ENCODE data around the gene ANKS3.

ANKS3 gene

DNA sequence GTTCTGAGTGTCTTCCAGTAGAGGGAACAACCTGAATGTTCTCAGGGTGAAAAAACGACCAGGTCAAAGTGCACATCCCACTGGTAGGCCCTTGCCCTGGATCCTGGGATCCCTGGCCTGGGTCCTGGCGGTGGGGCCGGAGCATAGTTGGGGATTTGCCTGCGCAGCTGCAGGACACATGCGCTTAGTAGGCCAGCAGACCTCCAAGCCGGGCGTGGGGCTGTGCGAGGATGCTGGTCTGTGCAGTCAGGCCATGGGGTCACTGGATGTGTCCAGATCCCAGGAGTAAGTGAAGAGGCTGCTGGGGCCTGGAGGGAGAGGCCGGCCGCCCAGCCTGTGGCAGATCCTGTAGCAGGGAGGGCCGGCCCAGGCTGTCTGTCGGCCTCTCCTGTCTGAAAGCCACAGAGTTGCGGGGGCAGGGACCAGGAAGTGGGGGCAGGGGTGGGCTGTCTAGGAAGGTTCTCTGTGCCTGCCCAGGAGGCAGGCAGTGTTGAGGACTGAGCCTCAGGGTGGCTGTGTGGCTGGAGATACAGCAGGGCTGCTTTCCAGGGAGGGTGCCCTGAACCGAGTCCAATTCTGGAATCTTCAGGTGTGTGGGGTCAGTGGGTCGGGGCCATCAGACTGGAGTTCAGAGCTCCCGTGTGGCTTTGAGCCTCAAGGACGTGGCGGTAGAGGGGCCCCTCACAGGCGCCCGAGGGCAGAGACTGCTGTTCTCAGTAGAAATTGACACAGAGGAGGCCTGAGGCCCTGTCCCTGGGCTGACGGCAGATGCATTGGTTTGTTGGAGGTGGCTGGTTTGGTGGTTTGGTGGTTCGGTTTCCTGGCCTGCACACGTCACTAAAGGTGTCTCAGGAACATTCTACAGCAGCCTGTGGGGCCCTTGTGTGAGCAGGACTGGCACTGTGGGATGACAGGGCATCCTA lies 57.9 kb downstream of the ANKS3 start:
- TF ChIP-seq ZNF274 (IDR thresholded peaks at IDR 0.05; ENCODE audit: low read depth, low read length), result no peak
- H3K4me3 ChIP-seq (ENCODE audit: low read length), result no peak overlapping the region

DNA sequence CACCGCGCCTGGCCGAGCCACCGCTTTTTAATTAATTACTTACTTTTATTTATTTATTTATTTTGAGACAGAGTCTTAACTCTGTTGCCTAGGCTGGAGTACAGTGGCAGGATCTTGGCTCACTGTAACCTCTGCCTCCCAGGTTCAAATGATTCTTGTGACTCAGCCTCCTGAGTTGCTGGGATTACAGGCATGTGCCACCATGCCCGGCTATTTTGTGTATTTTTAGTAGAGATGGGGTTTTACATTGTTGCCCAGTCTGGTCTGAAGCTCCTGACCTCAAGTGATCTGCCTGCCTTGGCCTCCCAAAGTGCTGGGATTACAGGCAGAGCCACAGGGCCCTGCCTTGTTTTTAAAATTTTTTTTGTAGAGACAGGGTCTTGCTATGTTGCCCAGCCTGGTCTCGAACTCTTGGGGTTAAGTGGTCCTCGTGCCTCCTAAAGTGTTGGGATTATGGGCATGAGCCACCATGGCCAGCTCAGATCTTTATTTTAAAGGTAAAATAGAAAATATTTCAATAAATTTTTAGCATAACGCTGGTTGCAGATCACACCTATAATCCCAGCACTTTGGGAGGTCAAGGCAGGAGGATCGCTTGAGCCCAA lies 59.0 kb downstream of the ANKS3 start:
- H3K4me3 ChIP-seq (ENCODE audit: low read length), result no peak overlapping the region
- no peak for TF ChIP-seq ZNF274 (IDR thresholded peaks at IDR 0.05; ENCODE audit: low read depth, low read length)

DNA sequence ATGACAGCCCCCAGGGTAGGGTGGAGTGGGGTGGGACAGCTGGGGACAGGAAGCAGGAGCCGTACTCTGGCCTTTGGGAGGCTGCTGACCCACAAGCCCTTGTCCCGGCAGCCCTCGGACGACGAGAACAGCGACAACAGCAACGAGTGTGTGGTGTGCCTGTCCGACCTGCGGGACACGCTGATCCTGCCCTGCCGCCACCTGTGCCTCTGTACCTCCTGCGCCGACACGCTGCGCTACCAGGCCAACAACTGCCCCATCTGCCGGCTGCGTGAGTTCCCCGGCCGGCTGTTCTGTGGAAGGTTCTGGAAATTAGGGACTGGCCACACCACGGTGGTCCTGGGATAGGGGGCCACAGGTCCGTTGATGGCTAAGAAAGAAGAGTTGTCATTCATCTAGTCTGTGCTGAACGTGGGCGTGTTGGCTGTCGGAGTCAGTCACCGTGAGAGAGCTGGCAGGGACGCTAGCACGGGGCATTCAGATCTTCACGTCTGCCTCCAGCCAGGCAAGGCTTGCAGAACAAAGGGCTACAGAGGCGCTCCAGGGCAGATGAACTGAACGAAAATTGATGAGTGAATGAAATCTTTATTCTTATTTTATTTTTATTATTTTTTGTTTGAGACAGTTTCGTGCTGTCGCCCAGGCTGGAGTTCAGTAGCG lies 60.6 kb downstream of the ANKS3 start:
- TF ChIP-seq ZNF274 (IDR thresholded peaks at IDR 0.05; ENCODE audit: low read depth, low read length), result no peak

GRCh38 chr16:4668313-4668960 lies 65.6 kb downstream of the ANKS3 start:
- TF ChIP-seq ZNF274 (IDR thresholded peaks at IDR 0.05; ENCODE audit: low read depth, low read length), result no peak
- no peak overlapping the region for H3K4me3 ChIP-seq (ENCODE audit: low read length)

More for the DNA sequence above, 60.6 kb downstream of the ANKS3 start:
- H3K4me3 ChIP-seq (ENCODE audit: low read length), result no peak overlapping the region

GRCh38 chr16:4667203-4667963 lies 66.7 kb downstream of the ANKS3 start:
- H3K4me3 ChIP-seq (ENCODE audit: low read length), result no peak overlapping the region
- no peak for TF ChIP-seq ZNF274 (IDR thresholded peaks at IDR 0.05; ENCODE audit: low read depth, low read length)

DNA sequence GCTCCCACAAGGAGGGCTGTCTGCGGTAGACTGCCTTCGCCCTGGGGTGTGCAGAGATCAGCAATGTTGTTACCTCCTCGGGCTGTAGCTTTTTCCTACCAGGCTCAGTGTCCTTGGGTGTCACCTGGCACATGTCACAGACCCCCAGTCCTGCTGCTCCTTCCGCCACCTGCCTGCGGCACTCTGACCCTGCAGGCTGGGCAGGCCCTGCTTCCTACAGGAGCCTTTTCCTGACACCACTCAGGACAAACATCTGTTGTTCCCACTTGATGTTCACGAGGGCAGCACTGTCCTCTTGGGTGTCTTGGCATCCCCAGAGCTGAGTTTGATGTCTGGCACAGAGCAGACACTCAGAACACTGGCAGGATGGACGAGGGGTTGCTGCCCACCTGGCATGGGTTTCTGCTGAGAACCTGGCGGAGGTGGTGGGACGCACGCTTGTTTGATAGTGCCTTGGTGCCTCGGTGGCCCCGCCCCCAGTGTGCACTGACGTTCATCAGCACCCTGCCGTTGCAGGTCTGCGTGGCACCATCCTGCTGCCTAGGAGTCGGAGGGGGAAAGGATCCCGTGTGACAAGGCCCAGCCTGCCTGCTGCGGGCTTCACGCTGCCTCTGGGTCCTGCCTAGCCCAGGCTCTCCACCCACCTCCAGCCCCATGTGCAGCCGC lies 67.4 kb downstream of the ANKS3 start:
- no peak for TF ChIP-seq ZNF274 (IDR thresholded peaks at IDR 0.05; ENCODE audit: low read depth, low read length)
- no peak overlapping the region for H3K4me3 ChIP-seq (ENCODE audit: low read length)

DNA sequence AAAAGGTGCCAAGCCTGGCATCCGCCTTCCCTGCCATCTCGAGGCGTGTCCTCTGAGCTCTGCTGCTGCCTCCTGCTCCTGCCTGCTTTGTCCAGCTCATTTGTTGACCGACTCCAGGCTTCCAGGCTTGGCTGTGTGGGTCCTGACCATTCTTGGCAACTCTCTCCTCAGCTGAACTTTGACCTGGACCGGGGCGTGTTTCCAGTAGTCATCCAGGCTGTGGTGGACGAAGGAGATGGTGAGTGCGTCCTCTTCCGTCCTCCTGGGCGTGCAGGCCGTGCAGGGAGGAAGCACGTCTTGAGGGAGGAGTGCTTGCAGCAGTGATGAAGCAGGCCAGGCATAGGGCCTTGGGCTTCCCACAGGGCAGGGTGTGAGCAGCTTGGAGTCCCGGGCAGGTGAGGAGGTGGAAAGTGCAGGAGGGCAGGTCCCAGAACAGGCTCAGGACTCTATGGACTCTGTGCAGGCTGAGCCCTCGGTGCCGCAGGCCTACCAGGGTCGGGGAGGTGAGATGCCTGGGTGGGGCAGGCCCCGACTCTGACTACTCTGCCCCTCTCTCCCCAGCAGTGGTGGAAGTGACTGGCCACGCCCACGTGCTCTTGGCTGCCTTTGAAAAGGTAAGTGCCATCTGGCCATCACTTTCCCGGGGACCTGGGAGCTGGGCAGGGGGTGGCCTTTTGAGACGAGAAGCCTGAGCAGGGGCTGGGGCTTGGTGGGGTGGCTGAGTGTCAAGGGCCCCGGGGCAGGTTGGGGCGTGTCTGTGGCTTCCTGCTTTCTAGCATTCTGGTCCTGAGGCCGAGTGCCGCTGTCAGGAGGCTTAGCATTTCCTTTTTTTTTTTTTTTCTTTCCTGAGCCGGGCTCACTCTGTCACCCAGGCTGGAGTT lies 69.3 kb downstream of the ANKS3 start:
- no peak for TF ChIP-seq ZNF274 (IDR thresholded peaks at IDR 0.05; ENCODE audit: low read depth, low read length)
- no peak overlapping the region for H3K4me3 ChIP-seq (ENCODE audit: low read length)

- H3K4me3 ChIP-seq (ENCODE audit: low read length), result no peak overlapping the region
- no peak for TF ChIP-seq ZNF274 (IDR thresholded peaks at IDR 0.05; ENCODE audit: low read depth, low read length)
Observed at GRCh38 chr16:4663777-4664465, 70.2 kb downstream of the ANKS3 start.

GRCh38 chr16:4663465-4663776 lies 70.7 kb downstream of the ANKS3 start:
- TF ChIP-seq ZNF274 (IDR thresholded peaks at IDR 0.05; ENCODE audit: low read depth, low read length), result no peak
- no peak overlapping the region for H3K4me3 ChIP-seq (ENCODE audit: low read length)

GRCh38 chr16:4661661-4662060 lies 72.4 kb downstream of the ANKS3 start:
- no peak overlapping the region for H3K4me3 ChIP-seq (ENCODE audit: low read length)
- no peak for TF ChIP-seq ZNF274 (IDR thresholded peaks at IDR 0.05; ENCODE audit: low read depth, low read length)

GRCh38 chr16:4660454-4661007 lies 73.5 kb downstream of the ANKS3 start:
- TF ChIP-seq ZNF274 (IDR thresholded peaks at IDR 0.05; ENCODE audit: low read depth, low read length), result no peak

More at GRCh38 chr16:4660454-4661007, 73.5 kb downstream of the ANKS3 start:
- H3K4me3 ChIP-seq (ENCODE audit: low read length), result no peak overlapping the region

Data from GM08714 (cell line).